Adrenal gland (tissue), 12 donors: ENCODE measurements around the gene GRM8. TPM values are rescaled to one million over a fixed set of nuclear protein-coding genes. Genes with fewer than 3 reads are reported as not detected.

Experiments used
- DNase-seq, 7 donors: peaks; one replicate each; pipeline ENCODE4 v3.0.0-alpha.2; 2019 to 2020
- H3K27ac ChIP-seq, 5 donors: fragments of 200-600 bp; sonication (generic) in 4 of 5; 1 replicate in 3 of 5; 2 replicates in 2 of 5; pipeline versions ENCODE4 v1.5.1 to v1.8.0; 2016 to 2020; ENCODE audit warnings: mild to moderate bottlenecking in 1 of 5
- H3K27me3 ChIP-seq: fragments of 200-600 bp; 2 replicates; pipeline ENCODE4 v1.8.0; 2021
- H3K36me3 ChIP-seq, 2 donors: fragments of 200-600 bp; replicated peaks in 1 of 2; 1 replicate in 1 of 2; 2 replicates in 1 of 2; pipeline versions ENCODE4 v1.5.1 to v1.8.0; 2018 to 2022
- H3K4me1 ChIP-seq, 2 donors: fragments of 200-600 bp; replicated peaks in 1 of 2; 1 replicate in 1 of 2; 2 replicates in 1 of 2; pipeline versions ENCODE4 v1.5.1 to v1.8.0; 2018 to 2021
- H3K4me3 ChIP-seq, 4 donors: fragments of 200-600 bp; sonication (generic) in 3 of 4; one replicate each; pipeline ENCODE4 v1.5.1; 2016 to 2018
- H3K9me3 ChIP-seq, 3 donors: fragments of 200-600 bp; sonication (generic) in 1 of 3; replicated peaks in 1 of 3; 1 replicate in 2 of 3; 2 replicates in 1 of 3; pipeline versions ENCODE4 v1.5.1 to v1.8.0; 2016 to 2021
- CTCF ChIP-seq, 6 experiments: fragments of 450-650 bp in 4 of 6; fragments of 200-600 bp in 2 of 6; sonication (generic) in 1 of 6; IDR thresholded peaks; 1 replicate in 5 of 6; 2 replicates in 1 of 6; pipeline versions ENCODE4 v1.5.1 to v1.8.0; 2016 to 2021; ENCODE audit warnings: antibody characterized with exemption in 6 of 6, mild to moderate bottlenecking in 2 of 6, moderate library complexity in 1 of 6
- POLR2A ChIP-seq, 2 donors: fragments of 450-650 bp; IDR thresholded peaks; one replicate each; pipeline ENCODE4 v1.6.1; 2017; ENCODE audit warnings: antibody characterized with exemption in 2 of 2, mild to moderate bottlenecking in 2 of 2, moderate library complexity in 1 of 2
- WGBS, 4 donors: extraction: QIAGEN DNeasy Blood & Tissue Kit in 2 of 4; methylation state at CpG; one replicate each; pipeline versions ENCODE4 v1.1.5 to v1.1.7; 2013 to 2017; 5-methylcytosine and 5-hydroxymethylcytosine counted together
- intact Hi-C, 2 donors: fragments of 100-400 bp; cut with DNase I; formaldehyde crosslinking; loops; one replicate each; pipeline versions ENCODE4 v1.14.1 to v1.15.0; 2022 to 2023
- polyA plus RNA-seq, 3 donors: library from polyadenylated mRNA; stranded (reverse); fragments of 200-250 nt in 2 of 3; fragments of 350-450 nt in 1 of 3; fragmentation: Illumina TruSeq in 1 of 3; extraction: RNeasy Lipid Tissue Mini Kit (QIAGEN cat#74804) in 1 of 3; gene quantifications; one replicate each; pipeline ENCODE4 v1.2.3, GENCODE V29; 2013 to 2014
- total RNA-seq, 9 donors: library from RNA; depleted of rRNA in 4 of 9; stranded (reverse); fragments of >200 nt in 4 of 9; fragments of 120-200 nt in 1 of 9; fragmentation: NEBNext Ultra II Directional in 1 of 9; extraction: Animal tissue kit (Norgen Biotek cat#: 25700) in 1 of 9; gene quantifications; one replicate each; pipeline versions ENCODE4 v1.1.0 to v1.2.4, GENCODE V29; 2013 to 2023
- donor health status: healthy with polysubstance abuse.
- donor health status: Bipolar disorder and iron deficiency.
- donor health status: DM: yes; HTN: yes; CAD: no.
- donor health status: DM: no; HTN: no; CAD: no.
- donor health status: DM: no; HTN: no; CAD: no.
- donor health status: DM: yes; HTN: yes; CAD: no.

The GRM8 gene
- total and polyA plus RNA-seq, 12 donors = 0.10 to 2.5 (median 0.92) TPM; not detected in 5

- intact Hi-C loops = no loop called here
- Histone ChIP-seq H3K36me3 (no peaks in the 10 kb centered on the region), H3K9me3 (no peaks in the 10 kb centered on the region), H3K4me1 (no peaks in the 10 kb centered on the region), H3K27ac (no peak overlapping the region), H3K4me3 (no peak overlapping the region), H3K27me3 (no peaks in the 10 kb centered on the region)
- DNase-seq = no peak
- TF ChIP-seq CTCF (IDR thresholded peaks at IDR 0.05) (no peak), POLR2A (IDR thresholded peaks at IDR 0.05) (no peak)
- WGBS, 4 donors = 82 to 90% (median 86%) methylated on average over 14 of the region's 14 CpGs
Observed at GRCh38 chr7:126667742-126668366, 584.9 kb downstream of the GRM8 start.

GRCh38 chr7:126662856-126663255, 589.9 kb downstream of the GRM8 start:
- 58 to 77% (median 73%) methylated on average over 4 of the region's 4 CpGs for WGBS, 4 donors
- Histone ChIP-seq H3K27ac (no peak overlapping the region), H3K27me3 (no peaks in the 10 kb centered on the region), H3K4me3 (no peak overlapping the region), H3K36me3 (no peaks in the 10 kb centered on the region), H3K4me1 (no peaks in the 10 kb centered on the region), H3K9me3 (no peaks in the 10 kb centered on the region)
- DNase-seq = no peak
- no peak for TF ChIP-seq CTCF (IDR thresholded peaks at IDR 0.05)
- no peak for TF ChIP-seq POLR2A (IDR thresholded peaks at IDR 0.05)
- intact Hi-C loops = no loop called here

- intact Hi-C loops = no loop called here
- TF ChIP-seq POLR2A (IDR thresholded peaks at IDR 0.05) = no peak
- no peak for TF ChIP-seq CTCF (IDR thresholded peaks at IDR 0.05)
- 63 to 74% (median 68%) methylated on average over 3 of the region's 3 CpGs for WGBS, 4 donors
- Histone ChIP-seq H3K4me1 (no peaks in the 10 kb centered on the region), H3K9me3 (no peaks in the 10 kb centered on the region), H3K27ac (no peak overlapping the region), H3K27me3 (no peaks in the 10 kb centered on the region), H3K36me3 (no peaks in the 10 kb centered on the region), H3K4me3 (no peak overlapping the region)
- no peak for DNase-seq
Observed at GRCh38 chr7:126659124-126659523, 593.6 kb downstream of the GRM8 start.

GRCh38 chr7:126658684-126659083, 594.1 kb downstream of the GRM8 start:
- no peaks in the 10 kb centered on the region for H3K4me1 ChIP-seq
- H3K36me3 ChIP-seq = no peaks in the 10 kb centered on the region
- 67 to 81% (median 74%) methylated on average over 15 to 16 of the region's 16 CpGs for WGBS, 4 donors
- TF ChIP-seq CTCF (IDR thresholded peaks at IDR 0.05) (no peak), POLR2A (IDR thresholded peaks at IDR 0.05) (no peak)
- H3K27me3 ChIP-seq = no peaks in the 10 kb centered on the region
- H3K27ac ChIP-seq = no peak overlapping the region
- intact Hi-C loops = no loop called here
- H3K4me3 ChIP-seq = no peak overlapping the region
- DNase-seq = no peak
- no peaks in the 10 kb centered on the region for H3K9me3 ChIP-seq
